MM.1S (cell line): Measurements from ENCODE around the gene SDHAF1.

Source experiments
- DNase-seq: peaks from one replicate; pipeline ENCODE4 v3.0.0-alpha.2; 2015
- H2AFZ ChIP-seq: fragments of 300-600 bp; sonication (generic); 2 replicates; pipeline ENCODE4 v1.6.0; 2016; ENCODE audit warnings: antibody characterized with exemption, low read length
- H3F3A ChIP-seq: fragments of 300-600 bp; sonication (generic); 2 replicates; pipeline ENCODE4 v1.6.1; 2016; ENCODE audit warnings: mild to moderate bottlenecking, antibody characterized with exemption, low read length, moderate library complexity, mixed read lengths; ENCODE audit not compliant: insufficient read depth
- H3K27ac ChIP-seq: fragments of 300-600 bp; sonication (generic); 2 replicates; pipeline ENCODE4 v1.5.1; 2016; ENCODE audit warnings: mild to moderate bottlenecking, low read length
- H3K27me3 ChIP-seq: fragments of 300-600 bp; sonication (generic); replicated peaks from 2 replicates; pipeline ENCODE4 v1.6.0; 2016; ENCODE audit warnings: low read length; ENCODE audit not compliant: insufficient read depth
- H3K36me3 ChIP-seq: fragments of 300-600 bp; sonication (generic); replicated peaks from 2 replicates; pipeline ENCODE4 v1.6.1; 2016; ENCODE audit warnings: mild to moderate bottlenecking, low read length, mixed read lengths; ENCODE audit not compliant: insufficient read depth
- H3K4me1 ChIP-seq: fragments of 300-600 bp; sonication (generic); 2 replicates; pipeline ENCODE4 v1.6.1; 2016; ENCODE audit warnings: low read length, mixed read lengths
- H3K4me2 ChIP-seq: fragments of 300-600 bp; sonication (generic); 2 replicates; pipeline ENCODE4 v1.6.0; 2016; ENCODE audit warnings: low read depth, low read length
- H3K4me3 ChIP-seq: fragments of 300-600 bp; sonication (generic); 2 replicates; pipeline ENCODE4 v1.5.1; 2016; ENCODE audit warnings: low read length, mixed read lengths
- H3K79me2 ChIP-seq: fragments of 300-600 bp; sonication (generic); 2 replicates; pipeline ENCODE4 v1.6.1; 2016; ENCODE audit warnings: mixed run types, low read length, mixed read lengths
- H3K9ac ChIP-seq: fragments of 300-600 bp; sonication (generic); 2 replicates; pipeline ENCODE4 v1.6.1; 2016; ENCODE audit warnings: low read length, mixed read lengths
- H3K9me2 ChIP-seq: fragments of 300-600 bp; sonication (generic); replicated peaks from 2 replicates; pipeline ENCODE4 v1.6.1; 2016; ENCODE audit warnings: mild to moderate bottlenecking, low read length, mixed read lengths; ENCODE audit not compliant: insufficient read depth
- H3K9me3 ChIP-seq: fragments of 300-600 bp; sonication (generic); replicated peaks from 2 replicates; pipeline ENCODE4 v1.6.1; 2016; ENCODE audit warnings: mild to moderate bottlenecking, low read length, mixed read lengths; ENCODE audit not compliant: insufficient read depth
- H4K20me1 ChIP-seq: fragments of 300-600 bp; sonication (generic); 2 replicates; pipeline ENCODE4 v1.6.1; 2016; ENCODE audit warnings: mild to moderate bottlenecking, low read length, moderate library complexity, mixed read lengths; ENCODE audit not compliant: insufficient read depth
- EZH2 ChIP-seq: fragments of 300-600 bp; sonication (generic); optimal IDR thresholded peaks from 2 replicates; pipeline ENCODE3; 2017; ENCODE audit warnings: low read depth, mild to moderate bottlenecking, antibody characterized with exemption, low read length, mixed read lengths
- EZH2phosphoT487 ChIP-seq: fragments of 300-600 bp; sonication (generic); IDR thresholded peaks from 2 replicates; pipeline ENCODE4 v1.6.1; 2018; ENCODE audit warnings: antibody characterized with exemption, low read length
- TF ChIP-seq, protein P1 (sequence below): fragments of 300-600 bp; sonication (generic); IDR thresholded peaks from 2 replicates; pipeline ENCODE4 v1.5.1; 2016; ENCODE audit warnings: antibody characterized with exemption, low read length, mixed read lengths

Gene SDHAF1

GRCh38 chr19:36027696-36028095, 32.7 kb downstream of the SDHAF1 start:
- DNase-seq: no peak
- TF ChIP-seq, protein P1, sequence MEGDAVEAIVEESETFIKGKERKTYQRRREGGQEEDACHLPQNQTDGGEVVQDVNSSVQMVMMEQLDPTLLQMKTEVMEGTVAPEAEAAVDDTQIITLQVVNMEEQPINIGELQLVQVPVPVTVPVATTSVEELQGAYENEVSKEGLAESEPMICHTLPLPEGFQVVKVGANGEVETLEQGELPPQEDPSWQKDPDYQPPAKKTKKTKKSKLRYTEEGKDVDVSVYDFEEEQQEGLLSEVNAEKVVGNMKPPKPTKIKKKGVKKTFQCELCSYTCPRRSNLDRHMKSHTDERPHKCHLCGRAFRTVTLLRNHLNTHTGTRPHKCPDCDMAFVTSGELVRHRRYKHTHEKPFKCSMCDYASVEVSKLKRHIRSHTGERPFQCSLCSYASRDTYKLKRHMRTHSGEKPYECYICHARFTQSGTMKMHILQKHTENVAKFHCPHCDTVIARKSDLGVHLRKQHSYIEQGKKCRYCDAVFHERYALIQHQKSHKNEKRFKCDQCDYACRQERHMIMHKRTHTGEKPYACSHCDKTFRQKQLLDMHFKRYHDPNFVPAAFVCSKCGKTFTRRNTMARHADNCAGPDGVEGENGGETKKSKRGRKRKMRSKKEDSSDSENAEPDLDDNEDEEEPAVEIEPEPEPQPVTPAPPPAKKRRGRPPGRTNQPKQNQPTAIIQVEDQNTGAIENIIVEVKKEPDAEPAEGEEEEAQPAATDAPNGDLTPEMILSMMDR: no peak
- TF ChIP-seq EZH2phosphoT487 (no peak), EZH2 (no peak)
- Histone ChIP-seq H3K9me2 (no peaks in the 10 kb centered on the region), H3K9me3 (no peaks in the 10 kb centered on the region), H3K4me3 (no peak overlapping the region), H3K4me1 (no peaks in the 10 kb centered on the region), H2AFZ (no peak overlapping the region), H4K20me1 (no peaks in the 10 kb centered on the region), H3F3A (peaks cover 4% of the 10 kb centered on the region; the same call in 1 of the 2 replicates), H3K9ac (no peak overlapping the region), H3K4me2 (no peak overlapping the region), H3K36me3 (no peaks in the 10 kb centered on the region), H3K27ac (no peak overlapping the region), H3K27me3 (no peaks in the 10 kb centered on the region), H3K79me2 (no peaks in the 10 kb centered on the region)

GRCh38 chr19:36028313-36029041, 33.5 kb downstream of the SDHAF1 start:
- H3K4me2 ChIP-seq: no peak overlapping the region
- H3K4me1 ChIP-seq: no peaks in the 10 kb centered on the region
- H3K9me2 ChIP-seq: no peaks in the 10 kb centered on the region
- DNase-seq: no peak
- H3K27ac ChIP-seq: no peak overlapping the region
- H3K9me3 ChIP-seq: no peaks in the 10 kb centered on the region
- no peak for TF ChIP-seq EZH2
- TF ChIP-seq EZH2phosphoT487: no peak
- TF ChIP-seq, protein P1: no peak
- no peak overlapping the region for H3K4me3 ChIP-seq
- no peaks in the 10 kb centered on the region for H3K27me3 ChIP-seq
- H3K79me2 ChIP-seq: no peaks in the 10 kb centered on the region
- peaks cover 4% of the 10 kb centered on the region; the same call in 1 of the 2 replicates for H3F3A ChIP-seq
- no peak overlapping the region for H3K9ac ChIP-seq
- H2AFZ ChIP-seq: no peak overlapping the region
- no peaks in the 10 kb centered on the region for H3K36me3 ChIP-seq
- no peaks in the 10 kb centered on the region for H4K20me1 ChIP-seq

GRCh38 chr19:36030264-36031148, 35.5 kb downstream of the SDHAF1 start:
- Histone ChIP-seq H3K4me1 (no peaks in the 10 kb centered on the region), H3K27ac (no peak overlapping the region), H3K27me3 (no peaks in the 10 kb centered on the region), H3K9ac (no peak overlapping the region), H2AFZ (no peak overlapping the region), H4K20me1 (no peaks in the 10 kb centered on the region), H3K4me3 (no peak overlapping the region), H3K79me2 (no peaks in the 10 kb centered on the region), H3K4me2 (no peak overlapping the region), H3K9me3 (no peaks in the 10 kb centered on the region), H3F3A (peaks cover 4% of the 10 kb centered on the region; the same call in 1 of the 2 replicates), H3K36me3 (no peaks in the 10 kb centered on the region), H3K9me2 (no peaks in the 10 kb centered on the region)
- DNase-seq: peak; percentile 45
- TF ChIP-seq, protein P1: peak; percentile 38
- TF ChIP-seq EZH2phosphoT487 (no peak), EZH2 (no peak)
